H1 (cell line): ENCODE data around the gene ADAMTSL2.

Source experiments
- BCL11A ChIP-seq, 2 experiments: IDR thresholded peaks; one replicate each; pipeline ENCODE4 v1.6.1; 2011; ENCODE audit warnings: low read depth in 2 of 2, low read length in 2 of 2, mild to moderate bottlenecking in 2 of 2
- EZH2 ChIP-seq: fragments of 200-600 bp; sonication (generic); IDR thresholded peaks from 2 replicates; pipeline ENCODE4 v1.7.1; 2012; ENCODE audit warnings: low read depth, mild to moderate bottlenecking, moderate library complexity, low read length, inconsistent platforms; ENCODE audit not compliant: severe bottlenecking
- GABPA ChIP-seq: IDR thresholded peaks from 2 replicates; pipeline ENCODE4 v1.6.1; 2011; ENCODE audit warnings: mild to moderate bottlenecking, low read length, moderate library complexity, borderline replicate concordance; ENCODE audit not compliant: insufficient read depth
- MAFK ChIP-seq: IDR thresholded peaks from 2 replicates; pipeline ENCODE4 v1.6.1; 2012; ENCODE audit warnings: low read depth, mild to moderate bottlenecking, improper control_type of control experiment, low read length
- POLR2A ChIP-seq, 2 experiments: IDR thresholded peaks; 1 replicate in 1 of 2; 2 replicates in 1 of 2; pipeline ENCODE4 v1.6.1; 2011; ENCODE audit warnings: low read depth in 2 of 2, low read length in 2 of 2, mild to moderate bottlenecking in 2 of 2; ENCODE audit errors: control extremely low read depth in 1 of 2
- TAF7 ChIP-seq: optimal IDR thresholded peaks from 2 replicates; pipeline ENCODE3; 2011; ENCODE audit warnings: low read depth, mild to moderate bottlenecking, inconsistent platforms, low read length, moderate library complexity, borderline replicate concordance
- TF ChIP-seq, protein P1 (sequence below): IDR thresholded peaks from 2 replicates; pipeline ENCODE4 v1.6.1; 2011; ENCODE audit warnings: low read length, improper control_type of control experiment
- TF ChIP-seq, protein P2 (sequence below), 3 experiments: IDR thresholded peaks; 1 replicate in 2 of 3; 2 replicates in 1 of 3; pipeline versions ENCODE4 v1.5.1 to v1.6.1; 2011; ENCODE audit warnings: low read length in 3 of 3, mild to moderate bottlenecking in 3 of 3, inconsistent platforms in 2 of 3, low read depth in 1 of 3, moderate library complexity in 1 of 3; ENCODE audit not compliant: insufficient read depth in 1 of 3; ENCODE audit errors: control extremely low read depth in 1 of 3
- TF ChIP-seq, protein P3 (sequence below): IDR thresholded peaks from 2 replicates; pipeline ENCODE4 v1.6.1; 2012; ENCODE audit warnings: low read length, inconsistent platforms

DNA sequence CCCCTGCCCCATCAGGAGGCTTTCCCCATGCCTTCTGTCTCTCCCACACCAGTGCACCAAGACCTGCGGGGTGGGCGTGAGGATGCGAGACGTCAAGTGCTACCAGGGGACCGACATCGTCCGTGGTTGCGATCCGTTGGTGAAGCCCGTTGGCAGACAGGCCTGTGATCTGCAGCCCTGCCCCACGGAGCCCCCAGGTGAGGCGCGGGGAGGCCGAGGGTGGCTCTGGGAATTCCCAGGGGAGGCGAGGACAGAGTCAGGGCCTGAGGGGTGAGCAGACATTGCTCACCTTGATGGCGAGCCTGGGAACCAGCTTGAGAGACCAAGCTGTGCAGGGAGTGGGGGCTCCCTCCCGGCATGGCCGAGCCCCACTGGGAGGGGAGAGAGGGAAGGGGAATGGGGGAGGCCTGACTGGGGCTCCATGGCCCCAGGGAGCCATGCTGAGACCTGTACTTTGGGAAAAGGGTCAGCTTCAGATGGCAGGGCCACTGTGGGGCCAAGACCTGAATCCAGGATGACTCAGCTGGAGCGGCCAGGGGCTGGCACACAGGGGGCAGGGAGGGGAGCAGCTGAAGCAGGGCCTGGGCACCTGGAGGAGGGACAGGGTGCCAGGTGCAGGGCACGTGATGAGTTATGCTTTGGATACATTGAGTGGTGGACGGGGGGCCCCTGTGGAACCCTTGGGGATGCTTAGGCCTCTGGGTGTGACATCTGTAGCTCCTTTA lies 39.4 kb downstream of the ADAMTSL2 start:
- TF ChIP-seq, protein P1, sequence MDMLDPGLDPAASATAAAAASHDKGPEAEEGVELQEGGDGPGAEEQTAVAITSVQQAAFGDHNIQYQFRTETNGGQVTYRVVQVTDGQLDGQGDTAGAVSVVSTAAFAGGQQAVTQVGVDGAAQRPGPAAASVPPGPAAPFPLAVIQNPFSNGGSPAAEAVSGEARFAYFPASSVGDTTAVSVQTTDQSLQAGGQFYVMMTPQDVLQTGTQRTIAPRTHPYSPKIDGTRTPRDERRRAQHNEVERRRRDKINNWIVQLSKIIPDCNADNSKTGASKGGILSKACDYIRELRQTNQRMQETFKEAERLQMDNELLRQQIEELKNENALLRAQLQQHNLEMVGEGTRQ = no peak
- TF ChIP-seq EZH2 = no peak
- TF ChIP-seq BCL11A (IDR thresholded peaks at IDR 0.05; ENCODE audit: low read depth in 2 of 2, low read length in 2 of 2) = no peak
- TF ChIP-seq POLR2A (IDR thresholded peaks at IDR 0.05; ENCODE audit: control extremely low read depth in 1 of 2, low read depth in 2 of 2, low read length in 2 of 2) = no peak
- TF ChIP-seq, protein P2, sequence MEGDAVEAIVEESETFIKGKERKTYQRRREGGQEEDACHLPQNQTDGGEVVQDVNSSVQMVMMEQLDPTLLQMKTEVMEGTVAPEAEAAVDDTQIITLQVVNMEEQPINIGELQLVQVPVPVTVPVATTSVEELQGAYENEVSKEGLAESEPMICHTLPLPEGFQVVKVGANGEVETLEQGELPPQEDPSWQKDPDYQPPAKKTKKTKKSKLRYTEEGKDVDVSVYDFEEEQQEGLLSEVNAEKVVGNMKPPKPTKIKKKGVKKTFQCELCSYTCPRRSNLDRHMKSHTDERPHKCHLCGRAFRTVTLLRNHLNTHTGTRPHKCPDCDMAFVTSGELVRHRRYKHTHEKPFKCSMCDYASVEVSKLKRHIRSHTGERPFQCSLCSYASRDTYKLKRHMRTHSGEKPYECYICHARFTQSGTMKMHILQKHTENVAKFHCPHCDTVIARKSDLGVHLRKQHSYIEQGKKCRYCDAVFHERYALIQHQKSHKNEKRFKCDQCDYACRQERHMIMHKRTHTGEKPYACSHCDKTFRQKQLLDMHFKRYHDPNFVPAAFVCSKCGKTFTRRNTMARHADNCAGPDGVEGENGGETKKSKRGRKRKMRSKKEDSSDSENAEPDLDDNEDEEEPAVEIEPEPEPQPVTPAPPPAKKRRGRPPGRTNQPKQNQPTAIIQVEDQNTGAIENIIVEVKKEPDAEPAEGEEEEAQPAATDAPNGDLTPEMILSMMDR (IDR thresholded peaks at IDR 0.05; ENCODE audit: control extremely low read depth in 1 of 3, insufficient read depth in 1 of 3, low read depth in 1 of 3, low read length in 3 of 3) = no peak
- TF ChIP-seq GABPA = no peak
- no peak for TF ChIP-seq TAF7
- TF ChIP-seq MAFK = no peak
- TF ChIP-seq, protein P3, sequence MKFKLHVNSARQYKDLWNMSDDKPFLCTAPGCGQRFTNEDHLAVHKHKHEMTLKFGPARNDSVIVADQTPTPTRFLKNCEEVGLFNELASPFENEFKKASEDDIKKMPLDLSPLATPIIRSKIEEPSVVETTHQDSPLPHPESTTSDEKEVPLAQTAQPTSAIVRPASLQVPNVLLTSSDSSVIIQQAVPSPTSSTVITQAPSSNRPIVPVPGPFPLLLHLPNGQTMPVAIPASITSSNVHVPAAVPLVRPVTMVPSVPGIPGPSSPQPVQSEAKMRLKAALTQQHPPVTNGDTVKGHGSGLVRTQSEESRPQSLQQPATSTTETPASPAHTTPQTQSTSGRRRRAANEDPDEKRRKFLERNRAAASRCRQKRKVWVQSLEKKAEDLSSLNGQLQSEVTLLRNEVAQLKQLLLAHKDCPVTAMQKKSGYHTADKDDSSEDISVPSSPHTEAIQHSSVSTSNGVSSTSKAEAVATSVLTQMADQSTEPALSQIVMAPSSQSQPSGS = no peak
